Activated T-helper 2 cell treated with anti-CD3 and anti-CD28 coated beads, Interferon-gamma antibody, Interleukin-2, Interleukin-4, amounts not matched to agents 10 μg/mL and 5 μg/mL and 100 μg/mL, durations not matched to agents 14 hours and 24 hours and 36 hours (primary cell): ENCODE measurements around the gene DNAH1. TPM values are rescaled to one million over a fixed set of nuclear protein-coding genes. Genes with fewer than 3 reads are reported as not detected.

Experiments
- DNase-seq: peaks from one replicate; pipeline ENCODE4 v3.0.0; 2021; ENCODE audit warnings: low spot score
- H3K27ac Mint-ChIP-seq: one replicate; pipeline ENCODE4 v1.8.0; 2021; ENCODE audit warnings: mixed read lengths
- H3K27me3 Mint-ChIP-seq: one replicate; pipeline ENCODE4 v1.8.0; 2021; ENCODE audit warnings: low read depth, mixed read lengths
- H3K36me3 Mint-ChIP-seq: one replicate; pipeline ENCODE4 v1.8.0; 2021; ENCODE audit warnings: low read depth, mixed read lengths
- H3K4me1 Mint-ChIP-seq: one replicate; pipeline ENCODE4 v1.8.0; 2021; ENCODE audit warnings: low read depth, mixed read lengths
- H3K4me3 Mint-ChIP-seq: one replicate; pipeline ENCODE4 v1.8.0; 2021; ENCODE audit warnings: low read depth, mild to moderate bottlenecking, moderate library complexity, mixed read lengths
- H3K9me3 Mint-ChIP-seq: one replicate; pipeline ENCODE4 v1.8.0; 2021; ENCODE audit warnings: mixed read lengths
- intact Hi-C: fragments of 100-400 bp; cut with micrococcal nuclease; formaldehyde crosslinking; loops from one replicate; pipeline ENCODE4 v1.15.1; 2023
- total RNA-seq: library from RNA; stranded (reverse); gene quantifications from 2 replicates; pipeline ENCODE4 v1.2.3, GENCODE V29; 2022

Gene DNAH1
- total RNA-seq, 1 donor from 2014 or later, result 9.8 TPM

GRCh38 chr3:52366527-52366926 is 50.4 kb downstream of the DNAH1 start:
- Mint-ChIP-seq H3K36me3 (peaks cover 4% of the 10 kb centered on the region), H3K4me3 (no peak overlapping the region), H3K27me3 (no peaks in the 10 kb centered on the region), H3K27ac (no peak overlapping the region), H3K9me3 (no peaks in the 10 kb centered on the region), H3K4me1 (no peaks in the 10 kb centered on the region)
- intact Hi-C loops, result no loop called here
- no peak for DNase-seq

GRCh38 chr3:52367891-52368880 is 52.1 kb downstream of the DNAH1 start:
- no peaks in the 10 kb centered on the region for H3K27me3 Mint-ChIP-seq
- peaks cover 4% of the 10 kb centered on the region for H3K36me3 Mint-ChIP-seq
- intact Hi-C loops, result no loop called here
- no peak overlapping the region for H3K4me3 Mint-ChIP-seq
- no peaks in the 10 kb centered on the region for H3K9me3 Mint-ChIP-seq
- no peak for DNase-seq
- H3K4me1 Mint-ChIP-seq, result no peaks in the 10 kb centered on the region
- H3K27ac Mint-ChIP-seq, result no peak overlapping the region

GRCh38 chr3:52370531-52370930 is 54.4 kb downstream of the DNAH1 start:
- Mint-ChIP-seq H3K27ac (no peak overlapping the region), H3K4me1 (peaks cover 3% of the 10 kb centered on the region), H3K36me3 (peaks cover 3% of the 10 kb centered on the region), H3K27me3 (peaks cover 4% of the 10 kb centered on the region), H3K4me3 (no peak overlapping the region), H3K9me3 (no peaks in the 10 kb centered on the region)
- no peak for DNase-seq
- intact Hi-C loops, result no loop called here

DNA sequence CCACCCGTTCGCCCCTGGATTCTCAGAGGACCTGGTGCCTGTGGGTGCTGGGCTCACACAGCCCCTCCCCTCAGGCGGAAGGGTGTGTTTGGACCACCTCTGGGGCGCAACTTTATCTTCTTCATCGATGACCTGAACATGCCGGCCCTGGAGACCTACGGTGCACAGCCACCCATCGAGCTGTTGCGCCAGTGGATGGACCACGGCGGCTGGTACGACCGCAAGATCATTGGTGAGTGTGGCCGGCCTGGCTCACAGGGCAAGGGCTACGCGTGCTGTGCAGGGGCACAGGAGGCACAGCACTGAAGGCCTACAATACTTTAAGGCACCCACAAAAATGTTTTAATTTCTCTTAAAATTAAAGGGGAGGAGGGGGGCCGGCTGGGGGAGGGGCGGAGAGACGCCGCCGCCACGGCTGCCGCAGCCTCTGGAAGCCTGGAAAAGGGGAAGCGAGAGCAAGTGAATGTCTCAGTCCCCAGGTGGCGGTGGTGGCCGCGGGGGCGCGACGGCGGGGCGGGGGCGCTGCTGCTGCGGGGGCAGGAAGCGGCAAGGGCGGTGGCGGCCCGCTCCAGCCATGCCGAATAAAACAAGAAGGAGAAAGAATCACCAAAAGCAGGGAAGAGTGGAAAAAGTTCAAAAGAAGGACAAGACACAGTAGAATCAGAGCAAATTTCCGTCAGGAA is 56.8 kb downstream of the DNAH1 start:
- intact Hi-C loops, result no loop called here
- Mint-ChIP-seq H3K27ac (no peak overlapping the region), H3K4me1 (peaks cover 3% of the 10 kb centered on the region), H3K4me3 (no peak overlapping the region), H3K27me3 (peaks cover 4% of the 10 kb centered on the region), H3K36me3 (peaks cover 3% of the 10 kb centered on the region), H3K9me3 (no peaks in the 10 kb centered on the region)
- no peak for DNase-seq

DNA sequence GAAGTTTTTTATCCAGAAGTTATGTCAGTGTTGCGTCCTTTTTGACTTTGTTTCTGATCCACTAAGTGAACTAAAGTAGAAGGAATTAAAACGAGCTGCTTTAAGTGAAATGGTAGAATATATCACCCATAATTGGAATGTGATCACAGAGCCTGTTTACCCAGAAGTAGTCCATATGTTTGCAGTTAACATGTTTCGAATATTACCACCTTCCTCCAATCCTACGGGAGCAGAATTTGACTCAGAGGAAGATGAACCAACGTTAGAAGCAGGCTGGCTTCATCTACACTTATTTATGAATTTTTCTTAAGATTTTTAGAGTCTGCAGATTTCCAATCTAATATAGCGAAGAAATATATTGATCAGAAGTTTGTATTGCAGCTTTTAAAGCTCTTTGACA is 57.6 kb downstream of the DNAH1 start:
- peaks cover 3% of the 10 kb centered on the region for H3K4me1 Mint-ChIP-seq
- H3K9me3 Mint-ChIP-seq, result no peaks in the 10 kb centered on the region
- peaks cover 3% of the 10 kb centered on the region for H3K36me3 Mint-ChIP-seq
- DNase-seq, result no peak
- H3K27me3 Mint-ChIP-seq, result peaks cover 4% of the 10 kb centered on the region
- intact Hi-C loops, result no loop called here
- H3K4me3 Mint-ChIP-seq, result no peak overlapping the region
- H3K27ac Mint-ChIP-seq, result no peak overlapping the region

- Mint-ChIP-seq H3K9me3 (no peaks in the 10 kb centered on the region), H3K27me3 (peaks cover 4% of the 10 kb centered on the region), H3K4me1 (peaks cover 3% of the 10 kb centered on the region), H3K4me3 (no peak overlapping the region), H3K36me3 (peaks cover 3% of the 10 kb centered on the region), H3K27ac (no peak overlapping the region)
- intact Hi-C loops, result no loop called here
- no peak for DNase-seq
These were observed 58.1 kb downstream of the DNAH1 start for GRCh38 chr3:52374173-52374572.

DNA sequence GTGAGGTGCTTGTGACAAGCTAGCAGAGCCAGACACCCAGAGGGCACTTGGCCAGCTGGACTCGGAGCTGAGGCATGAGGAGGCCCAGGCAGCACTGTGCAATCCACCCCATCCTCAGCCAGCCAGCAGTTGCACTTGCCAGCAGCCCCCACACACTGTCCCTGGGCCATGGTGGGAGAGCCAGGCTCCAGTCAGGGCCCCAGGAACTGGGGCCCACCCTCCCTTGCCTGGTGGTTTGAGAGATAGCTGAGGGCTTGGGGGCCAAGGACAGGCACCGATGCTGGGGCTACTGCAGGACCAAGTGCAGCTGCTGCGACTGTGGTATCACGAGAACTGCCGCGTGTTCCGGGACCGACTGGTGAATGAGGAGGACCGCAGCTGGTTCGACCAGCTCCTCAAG is 63.5 kb downstream of the DNAH1 start:
- DNase-seq, result no peak
- no peaks in the 10 kb centered on the region for H3K36me3 Mint-ChIP-seq
- no peaks in the 10 kb centered on the region for H3K27me3 Mint-ChIP-seq
- H3K27ac Mint-ChIP-seq, result no peak overlapping the region
- no peaks in the 10 kb centered on the region for H3K4me1 Mint-ChIP-seq
- no peak overlapping the region for H3K4me3 Mint-ChIP-seq
- intact Hi-C loops, result no loop called here
- no peaks in the 10 kb centered on the region for H3K9me3 Mint-ChIP-seq

DNA sequence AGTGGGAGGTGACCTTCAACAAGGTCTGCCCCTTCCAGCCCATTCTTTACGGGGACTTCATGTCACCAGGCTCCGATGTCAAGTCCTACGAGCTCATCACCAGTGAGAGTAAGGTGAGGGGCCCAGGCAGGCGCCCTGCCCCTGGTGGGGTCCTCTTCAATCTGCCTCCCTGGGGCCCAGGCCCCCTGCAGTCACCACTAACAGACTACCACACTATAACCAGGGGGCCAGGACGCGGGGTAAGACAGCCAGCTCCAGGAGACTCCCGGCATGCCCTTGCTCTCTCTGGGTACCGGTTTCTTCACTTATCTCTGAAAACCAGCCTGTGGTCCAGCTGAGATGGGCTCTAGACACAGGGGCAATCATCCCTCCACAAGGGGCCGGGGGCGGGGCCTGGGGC is 63.9 kb downstream of the DNAH1 start:
- no peak for DNase-seq
- Mint-ChIP-seq H3K27me3 (no peaks in the 10 kb centered on the region), H3K4me3 (no peak overlapping the region), H3K9me3 (no peaks in the 10 kb centered on the region), H3K36me3 (no peaks in the 10 kb centered on the region), H3K27ac (no peak overlapping the region), H3K4me1 (no peaks in the 10 kb centered on the region)
- intact Hi-C loops, result no loop called here

DNA sequence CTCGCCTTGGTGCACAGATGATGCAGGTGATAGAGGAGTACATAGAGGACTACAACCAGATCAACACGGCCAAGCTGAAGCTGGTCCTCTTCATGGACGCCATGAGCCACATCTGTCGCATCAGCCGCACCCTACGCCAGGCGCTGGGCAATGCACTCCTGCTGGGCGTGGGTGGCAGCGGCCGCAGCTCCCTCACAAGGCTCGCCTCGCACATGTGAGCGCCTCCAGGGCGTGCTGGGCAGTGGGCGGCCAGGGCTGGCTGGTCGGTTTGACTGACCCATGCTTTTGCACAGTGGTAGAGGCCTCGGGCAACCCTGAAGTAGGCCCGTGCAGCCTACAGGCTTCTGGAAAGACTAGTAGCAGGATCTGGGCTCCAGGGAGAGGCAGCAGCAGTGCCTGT is 65.5 kb downstream of the DNAH1 start:
- intact Hi-C loops, result no loop called here
- Mint-ChIP-seq H3K36me3 (no peaks in the 10 kb centered on the region), H3K27ac (no peak overlapping the region), H3K4me3 (no peak overlapping the region), H3K27me3 (no peaks in the 10 kb centered on the region), H3K9me3 (no peaks in the 10 kb centered on the region), H3K4me1 (no peaks in the 10 kb centered on the region)
- DNase-seq, result no peak

GRCh38 chr3:52383446-52383845 is 67.3 kb downstream of the DNAH1 start:
- intact Hi-C loops, result no loop called here
- no peak for DNase-seq
- H3K4me3 Mint-ChIP-seq, result no peak overlapping the region
- H3K27me3 Mint-ChIP-seq, result no peaks in the 10 kb centered on the region
- no peaks in the 10 kb centered on the region for H3K36me3 Mint-ChIP-seq
- H3K9me3 Mint-ChIP-seq, result no peaks in the 10 kb centered on the region
- no peak overlapping the region for H3K27ac Mint-ChIP-seq
- no peaks in the 10 kb centered on the region for H3K4me1 Mint-ChIP-seq

DNA sequence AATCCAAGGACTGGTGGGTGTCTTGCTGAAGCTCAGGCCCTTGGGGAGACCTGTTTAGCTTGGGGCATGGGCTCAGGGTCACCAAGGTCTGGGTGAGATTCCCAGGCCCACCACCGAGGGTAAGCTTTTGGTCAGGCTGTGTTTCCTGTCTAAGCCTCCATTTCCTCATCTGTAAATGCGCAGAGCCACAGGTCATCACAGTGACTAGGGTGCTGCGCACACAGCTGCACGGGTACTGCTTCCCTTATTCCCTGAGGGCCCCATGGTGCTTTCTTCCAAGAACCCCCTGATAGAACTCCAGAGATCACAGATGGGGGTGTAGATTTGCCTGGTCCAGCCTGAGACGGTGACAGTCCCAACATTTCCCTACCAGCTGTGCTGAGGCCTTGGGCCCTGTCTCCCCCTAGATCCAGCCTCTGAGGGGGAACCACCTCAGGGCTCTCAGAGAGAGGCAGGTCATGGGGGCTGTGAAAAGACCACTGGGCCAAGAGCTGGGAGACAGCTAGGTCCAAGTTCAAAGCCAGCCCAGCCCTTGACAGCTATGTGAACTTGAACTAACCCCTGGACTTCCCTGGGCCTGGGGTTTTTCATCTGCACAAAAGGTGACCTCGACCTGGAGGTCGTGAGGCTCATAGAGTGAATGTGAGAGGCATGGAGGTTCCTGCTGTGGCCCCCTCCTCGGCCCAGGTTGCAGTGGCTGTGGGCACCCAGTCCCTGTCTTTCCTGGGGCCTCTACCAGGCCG is 68.1 kb downstream of the DNAH1 start:
- Mint-ChIP-seq H3K4me3 (no peak overlapping the region), H3K36me3 (no peaks in the 10 kb centered on the region), H3K27ac (no peak overlapping the region), H3K27me3 (no peaks in the 10 kb centered on the region), H3K4me1 (no peaks in the 10 kb centered on the region), H3K9me3 (no peaks in the 10 kb centered on the region)
- DNase-seq, result no peak
- intact Hi-C loops, result no loop called here

DNA sequence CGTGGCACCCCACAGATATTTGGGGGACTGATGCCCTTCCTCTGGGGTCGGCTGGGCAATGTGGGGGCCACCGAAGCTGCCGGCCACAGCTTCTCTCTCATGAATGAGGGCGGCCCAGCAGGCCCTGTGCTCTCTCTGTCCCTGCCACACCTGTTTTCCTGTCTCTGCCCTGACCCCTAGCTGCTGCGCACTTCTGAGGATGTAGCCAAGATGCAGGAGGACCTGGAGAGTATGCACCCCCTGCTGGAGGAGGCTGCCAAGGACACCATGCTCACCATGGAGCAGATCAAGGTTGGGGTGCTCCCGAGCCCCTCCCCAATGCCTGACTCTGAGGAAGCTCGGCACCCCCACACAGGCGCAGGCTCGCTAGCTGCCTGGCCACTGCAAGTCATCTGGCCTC is 69.0 kb downstream of the DNAH1 start:
- Mint-ChIP-seq H3K4me1 (no peaks in the 10 kb centered on the region), H3K9me3 (no peaks in the 10 kb centered on the region), H3K27ac (no peak overlapping the region), H3K36me3 (no peaks in the 10 kb centered on the region), H3K27me3 (no peaks in the 10 kb centered on the region), H3K4me3 (no peak overlapping the region)
- no peak for DNase-seq
- intact Hi-C loops, result no loop called here

DNA sequence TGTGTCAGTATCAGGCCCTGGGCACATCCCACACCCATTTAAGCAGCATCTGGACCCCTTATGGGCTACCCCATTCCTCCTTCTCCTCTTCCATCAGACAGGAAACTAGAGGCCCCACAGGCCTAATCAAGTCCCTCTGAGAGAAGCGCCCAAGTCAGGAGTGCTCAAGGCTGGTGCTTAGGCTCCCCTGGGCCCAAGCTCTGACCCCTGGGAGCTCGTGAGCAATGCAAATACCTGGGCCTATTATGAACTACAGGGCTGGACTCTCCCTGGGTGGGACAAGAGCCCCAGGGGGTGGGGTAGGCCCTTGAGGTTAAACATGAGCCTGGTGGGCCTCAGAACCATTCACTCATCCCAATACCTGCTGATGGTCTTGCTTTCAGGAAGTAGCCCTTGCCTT is 71.4 kb downstream of the DNAH1 start:
- H3K9me3 Mint-ChIP-seq, result no peaks in the 10 kb centered on the region
- H3K27me3 Mint-ChIP-seq, result no peaks in the 10 kb centered on the region
- no peak for DNase-seq
- peaks cover 6% of the 10 kb centered on the region for H3K36me3 Mint-ChIP-seq
- H3K4me1 Mint-ChIP-seq, result no peaks in the 10 kb centered on the region
- intact Hi-C loops, result no loop called here
- H3K4me3 Mint-ChIP-seq, result no peak overlapping the region
- no peak overlapping the region for H3K27ac Mint-ChIP-seq
